Tibial nerve (tissue), 4 donors: ENCODE measurements around the gene PLEKHO2.

ENCODE experiments used
- CTCF ChIP-seq, 5 experiments: fragments of 200-600 bp in 3 of 5; fragments of 450-650 bp in 2 of 5; sonication (generic) in 3 of 5; IDR thresholded peaks; one replicate each; pipeline ENCODE4 v1.5.1; 2016 to 2019; ENCODE audit warnings: antibody characterized with exemption in 5 of 5, mild to moderate bottlenecking in 3 of 5, moderate library complexity in 2 of 5
- EP300 ChIP-seq, 2 donors: sonication (generic); formaldehyde crosslinking; IDR thresholded peaks; one replicate each; pipeline ENCODE4 v1.6.1; 2017; ENCODE audit warnings: antibody characterized with exemption in 2 of 2, mild to moderate bottlenecking in 1 of 2
- POLR2A ChIP-seq, 2 donors: fragments of 450-650 bp; IDR thresholded peaks; one replicate each; pipeline ENCODE4 v1.6.1; 2017; ENCODE audit warnings: antibody characterized with exemption in 2 of 2, mild to moderate bottlenecking in 2 of 2, moderate library complexity in 2 of 2

DNA sequence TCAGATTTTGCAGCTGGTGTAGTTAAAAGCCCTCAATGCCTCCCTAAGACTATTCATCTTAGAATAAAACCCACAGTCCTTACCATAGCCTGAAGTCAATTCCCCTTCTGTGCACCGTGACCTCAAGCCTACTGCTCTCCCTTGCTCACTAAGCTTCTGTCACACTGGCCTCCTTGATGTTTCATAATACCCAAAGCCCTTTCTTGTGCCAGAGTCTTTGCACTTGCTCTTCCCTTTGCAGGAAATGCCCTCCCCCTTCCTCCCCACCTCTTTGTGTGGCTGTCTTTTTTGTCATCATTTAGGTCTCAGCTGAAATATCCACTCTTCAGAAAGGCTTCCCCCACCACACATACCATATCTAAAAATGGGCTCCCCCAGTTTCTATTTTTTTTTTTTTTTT, 4.2 kb upstream of the PLEKHO2 start:
- TF ChIP-seq CTCF (IDR thresholded peaks at IDR 0.05) (no peak), EP300 (IDR thresholded peaks at IDR 0.05) (peak in 1 of 2 donors; percentile 53), POLR2A (IDR thresholded peaks at IDR 0.05) (no peak)
